Right renal cortex interstitium (tissue), 3 donors: ENCODE measurements around the gene KCNQ1. TPM values are rescaled to one million over a fixed set of nuclear protein-coding genes. Genes with fewer than 3 reads are reported as not detected.

ENCODE experiments used
- DNase-seq, 3 donors: peaks; one replicate each; pipeline ENCODE4 v3.0.0-alpha.2; 2013; ENCODE audit warnings: low read depth in 3 of 3, low spot score in 2 of 3
- polyA plus RNA-seq, 3 donors: library from polyadenylated mRNA; unstranded; fragments of 120-200 nt; gene quantifications; one replicate each; pipeline ENCODE4 v1.2.1, GENCODE V29; 2013; ENCODE audit not compliant: insufficient read length in 3 of 3

The KCNQ1 gene
- polyA plus RNA-seq, 3 donors = 8.4 to 11.8 (median 10.2) TPM

- DNase-seq = no peak
These were observed 334.1 kb downstream of the KCNQ1 start for GRCh38 chr11:2778630-2779498.

DNA sequence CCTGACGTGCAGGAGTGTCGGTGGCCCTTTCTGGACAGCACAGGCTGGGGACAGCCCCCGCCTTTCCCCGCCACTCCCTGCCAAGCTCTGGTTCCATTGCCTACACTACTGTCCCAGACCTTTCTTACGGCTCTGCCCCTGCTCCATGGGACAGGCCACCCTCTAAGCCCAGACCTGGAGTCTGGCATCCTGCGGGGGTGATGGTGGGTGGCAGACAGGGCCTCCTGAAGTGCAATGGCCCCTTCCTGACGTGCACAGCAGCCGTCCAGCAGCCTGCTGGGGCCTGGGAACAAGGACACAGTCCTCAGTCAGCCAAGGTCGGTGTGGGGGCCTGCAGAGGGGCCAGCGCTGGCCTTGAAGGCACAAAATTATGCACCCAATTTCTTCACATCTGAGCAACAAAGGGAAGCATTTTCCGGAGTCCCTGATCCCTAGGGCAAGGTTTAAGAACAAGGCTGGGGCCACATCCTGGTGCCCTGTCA lies 334.7 kb downstream of the KCNQ1 start:
- DNase-seq = no peak

GRCh38 chr11:2779981-2780849 lies 335.4 kb downstream of the KCNQ1 start:
- no peak for DNase-seq

- DNase-seq = no peak
These were observed 336.1 kb downstream of the KCNQ1 start for GRCh38 chr11:2780850-2781407.

DNA sequence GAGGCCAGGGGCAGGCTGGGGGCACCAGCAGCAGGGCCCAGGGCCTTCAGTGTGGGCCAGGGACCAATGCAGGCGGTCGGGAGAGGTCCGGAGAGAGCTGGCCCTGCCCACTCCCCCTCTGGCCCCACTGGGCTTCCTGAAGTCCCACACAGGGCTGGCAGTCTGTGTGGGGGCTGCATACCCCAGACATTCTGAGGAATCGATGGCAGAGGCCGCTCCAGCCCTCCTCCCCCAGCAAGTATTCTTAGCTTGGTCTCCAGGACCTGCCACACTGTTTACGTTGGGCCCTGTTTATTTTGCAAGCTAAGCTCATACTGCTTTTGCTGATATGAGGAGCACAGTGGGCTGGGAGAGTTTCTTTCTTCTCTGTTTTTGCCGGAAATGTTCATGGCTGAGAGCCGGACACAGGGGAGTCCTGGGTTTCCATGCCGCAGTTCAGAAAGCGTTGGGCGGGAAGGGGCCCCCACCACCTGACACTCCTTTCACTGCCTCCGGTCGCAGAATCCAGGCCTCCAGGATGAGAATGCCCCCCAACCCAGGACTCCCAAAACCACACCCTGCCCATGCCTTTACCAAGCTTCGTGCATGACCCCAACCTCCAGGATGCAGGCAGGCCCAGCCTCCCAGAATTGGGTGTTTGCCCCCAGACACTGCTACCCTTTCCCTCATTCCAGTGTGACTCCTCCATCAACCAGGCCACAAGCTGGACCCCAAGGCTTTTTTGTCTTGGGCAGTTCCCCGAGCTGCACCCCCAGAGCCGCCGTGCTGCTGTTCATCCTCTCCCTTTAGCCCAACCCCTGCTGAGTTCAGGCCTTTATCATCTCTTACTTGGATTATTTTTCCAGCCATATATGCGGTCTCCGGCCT lies 336.8 kb downstream of the KCNQ1 start:
- DNase-seq = no peak

GRCh38 chr11:2782769-2783168 lies 338.0 kb downstream of the KCNQ1 start:
- no peak for DNase-seq

- no peak for DNase-seq
These were observed 338.8 kb downstream of the KCNQ1 start for GRCh38 chr11:2783536-2784082.

- DNase-seq = no peak
These were observed 343.0 kb downstream of the KCNQ1 start for GRCh38 chr11:2787816-2788167.

- DNase-seq = no peak
These were observed 343.6 kb downstream of the KCNQ1 start for GRCh38 chr11:2788168-2789071.

GRCh38 chr11:2789331-2789730 lies 344.5 kb downstream of the KCNQ1 start:
- no peak for DNase-seq

DNA sequence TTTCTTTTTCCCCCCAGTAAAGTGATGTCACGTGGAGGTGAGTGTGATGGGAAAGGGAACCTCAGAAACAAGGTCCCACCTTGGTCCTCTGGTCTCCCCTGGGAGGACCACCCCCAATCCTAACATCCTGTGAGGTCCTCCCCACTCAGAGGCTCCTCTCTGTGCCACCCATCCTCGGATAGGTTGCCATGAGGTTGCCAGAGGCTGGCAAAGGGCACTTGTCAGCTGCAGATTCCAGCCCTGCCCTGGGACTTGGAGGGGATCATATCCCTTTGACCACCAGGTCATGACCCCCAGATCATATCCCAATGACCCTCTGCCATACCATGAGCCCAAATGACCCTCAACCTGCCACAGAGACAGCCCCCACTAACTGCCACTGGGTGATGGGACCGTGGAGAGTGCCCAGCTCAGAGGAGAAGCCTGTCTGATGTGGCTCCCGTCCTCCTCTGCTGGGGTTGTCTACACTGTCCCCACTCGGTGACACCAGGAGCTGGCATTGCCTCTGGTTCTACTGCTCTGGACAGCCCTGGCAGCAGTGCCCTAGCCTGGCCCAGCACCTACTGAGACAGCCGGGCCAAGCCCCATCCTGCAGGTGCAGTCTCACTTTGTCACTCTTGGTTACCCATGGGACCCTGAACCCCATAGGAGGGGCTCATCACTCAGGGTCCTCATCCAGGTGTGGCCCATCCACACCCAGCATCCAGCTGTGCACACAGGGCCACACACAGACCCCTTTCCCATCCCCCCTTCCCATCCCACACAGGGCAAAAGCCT lies 345.2 kb downstream of the KCNQ1 start:
- no peak for DNase-seq

DNA sequence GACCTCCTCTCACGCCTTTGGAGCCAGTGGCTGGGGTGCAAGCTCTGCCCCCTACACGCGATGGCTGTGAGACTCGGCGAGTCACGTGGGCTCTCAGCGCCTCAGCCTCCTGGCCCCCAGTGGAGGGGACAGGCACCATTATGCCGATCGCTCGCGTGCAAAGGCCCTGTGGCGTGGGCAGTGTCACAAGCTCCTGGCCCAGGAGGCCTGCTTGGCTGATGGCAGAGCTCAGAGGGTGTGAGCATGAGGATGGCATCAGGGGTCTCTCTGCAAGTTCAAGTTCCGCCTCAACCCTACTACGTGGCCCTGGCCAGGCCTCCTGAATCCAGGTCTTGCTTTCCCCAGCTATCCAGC lies 345.7 kb downstream of the KCNQ1 start:
- no peak for DNase-seq

- no peak for DNase-seq
These were observed 346.3 kb downstream of the KCNQ1 start for GRCh38 chr11:2791139-2791520.

DNA sequence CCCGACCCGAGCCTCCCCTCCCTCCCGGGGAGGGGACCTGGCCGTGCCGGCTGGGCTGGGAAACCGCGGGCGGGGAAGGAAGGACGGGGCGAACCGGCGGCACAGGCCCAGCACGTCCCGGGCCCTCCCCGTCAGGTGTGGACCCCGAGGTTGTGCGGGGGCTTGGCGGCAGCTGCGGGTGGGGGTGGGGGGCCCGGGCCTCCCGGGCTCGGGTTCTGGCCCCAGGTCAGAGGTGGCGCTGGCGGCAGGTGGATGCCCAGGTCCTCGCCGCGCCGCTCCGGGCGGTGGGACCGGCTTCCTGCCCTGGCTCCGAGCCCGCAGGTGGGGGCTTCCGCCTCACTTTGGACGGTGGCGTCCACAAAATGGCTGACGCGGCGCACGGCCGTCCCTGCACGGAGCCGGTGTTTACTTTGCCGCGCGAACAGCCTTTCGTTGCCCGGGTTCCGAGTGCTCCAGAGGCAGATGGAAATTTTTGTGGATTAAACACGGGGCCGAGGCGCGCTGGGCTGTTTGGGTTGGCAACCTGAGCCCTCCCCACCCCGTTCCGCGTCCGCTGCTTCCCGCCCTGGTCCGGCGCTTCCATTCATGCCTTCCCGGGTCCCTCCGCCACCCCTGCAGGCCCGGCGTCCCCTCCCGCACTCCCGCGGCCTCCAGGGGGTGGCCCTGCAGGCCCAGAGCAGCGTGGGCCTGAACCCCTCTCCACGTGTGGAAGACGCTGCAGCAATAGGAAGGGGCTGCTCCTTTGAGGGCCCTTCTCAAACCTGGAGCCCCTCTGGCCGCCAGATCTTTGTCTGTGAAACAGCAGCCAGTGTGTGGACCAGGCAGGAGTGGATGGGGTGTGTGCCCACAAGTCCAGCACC lies 346.9 kb downstream of the KCNQ1 start:
- no peak for DNase-seq

DNA sequence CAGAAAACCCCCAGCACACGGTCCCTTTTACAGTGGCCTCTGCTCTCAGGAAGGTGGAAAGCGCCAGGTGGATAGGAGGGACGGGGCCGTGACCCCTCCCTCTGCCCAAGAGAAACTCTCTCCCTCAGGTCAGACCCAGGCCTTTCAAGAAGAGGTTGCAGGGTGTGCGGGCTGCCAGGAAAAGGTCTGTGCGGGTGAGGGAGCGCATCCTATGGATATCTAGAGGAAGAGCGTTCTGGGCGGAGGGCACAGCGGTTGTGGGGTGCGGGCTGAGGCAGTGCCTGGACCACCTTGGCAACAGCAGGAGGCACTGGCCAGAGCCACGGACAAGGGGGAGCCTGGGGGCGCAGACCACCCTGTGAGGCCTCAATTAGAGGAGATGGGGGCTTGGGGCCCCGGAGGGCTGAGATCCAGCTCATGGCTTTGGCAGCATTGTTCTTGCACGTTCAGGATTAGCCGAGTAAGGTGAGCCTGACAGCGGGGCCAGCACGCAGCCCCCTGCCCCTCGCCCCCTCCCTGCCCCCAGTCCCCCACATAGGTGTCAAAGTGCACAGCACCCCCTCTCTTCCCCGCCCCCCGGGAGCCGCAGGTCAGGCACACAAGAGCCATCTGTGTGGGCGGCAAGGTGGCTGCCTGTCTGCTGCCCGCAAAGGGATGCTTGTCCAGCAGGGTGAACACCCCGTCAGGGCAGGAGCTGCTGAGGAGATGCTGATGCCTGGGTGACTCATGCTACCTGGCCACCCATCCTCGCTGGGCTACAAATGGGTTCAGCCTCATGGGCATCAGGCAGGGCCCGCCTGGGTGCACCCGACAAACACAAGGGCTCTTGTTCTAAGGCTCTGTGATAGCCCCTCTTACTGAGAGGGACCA lies 347.8 kb downstream of the KCNQ1 start:
- no peak for DNase-seq

DNA sequence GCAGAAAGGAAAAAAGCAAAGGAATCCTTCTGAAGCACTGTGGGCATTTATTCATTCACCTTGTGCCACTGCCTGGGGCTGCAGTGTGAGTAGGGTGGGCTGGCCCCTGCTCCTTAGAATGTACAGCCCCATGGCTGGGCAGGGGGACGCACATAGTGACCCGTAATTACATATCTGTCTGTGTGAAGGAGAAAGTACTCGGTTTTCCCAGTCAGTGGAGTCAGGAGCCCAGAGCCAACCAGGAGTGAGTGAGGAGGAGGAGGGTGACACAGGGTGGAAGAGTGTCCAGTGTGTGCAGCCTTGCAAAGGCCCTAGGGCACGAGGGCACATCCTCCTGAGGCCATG lies 348.9 kb downstream of the KCNQ1 start:
- DNase-seq = no peak
